WTC11 (cell line): ENCODE measurements around the gene SURF6.

Experiments
- FOXK1 ChIP-seq: sonication (generic); formaldehyde crosslinking; IDR thresholded peaks from 2 replicates; pipeline ENCODE4 v1.8.0; 2022; ENCODE audit warnings: mild to moderate bottlenecking, moderate library complexity, missing genetic modification reagents
- JUN ChIP-seq: sonication (generic); formaldehyde crosslinking; IDR thresholded peaks from 2 replicates; pipeline ENCODE4 v1.8.0; 2023; ENCODE audit warnings: mild to moderate bottlenecking, missing genetic modification reagents
- NR3C1 ChIP-seq: sonication (generic); formaldehyde crosslinking; conservative IDR thresholded peaks from 2 replicates; pipeline ENCODE4 v1.8.1; 2023; ENCODE audit warnings: low read depth, mild to moderate bottlenecking, missing genetic modification reagents
- USF2 ChIP-seq: sonication (generic); formaldehyde crosslinking; IDR thresholded peaks from 2 replicates; pipeline ENCODE4 v1.8.1; 2023; ENCODE audit warnings: mild to moderate bottlenecking, missing genetic modification reagents, moderate library complexity
- ZNF317 ChIP-seq: sonication (generic); formaldehyde crosslinking; IDR thresholded peaks from 2 replicates; pipeline ENCODE4 v1.8.1; 2023; ENCODE audit warnings: low read depth, mild to moderate bottlenecking, moderate library complexity, missing genetic modification reagents, borderline replicate concordance
- ZNF423 ChIP-seq: fragments of 250-450 bp; sonication (Bioruptor Pico); IDR thresholded peaks from 2 replicates; pipeline ENCODE4 v2.1.2; 2022; ENCODE audit warnings: mild to moderate bottlenecking, moderate library complexity
- TF ChIP-seq, protein P1 (sequence below): fragments of 200-600 bp; IDR thresholded peaks from 2 replicates; pipeline ENCODE4 v1.8.0; 2022; ENCODE audit warnings: antibody characterized with exemption
- TF ChIP-seq, protein P2 (sequence below): sonication (generic); formaldehyde crosslinking; IDR thresholded peaks from 2 replicates; pipeline ENCODE4 v1.8.0; 2022; ENCODE audit warnings: mild to moderate bottlenecking, missing genetic modification reagents

- no peak for TF ChIP-seq USF2 (CRISPR knock-in tag)
- no peak for TF ChIP-seq NR3C1
- no peak for TF ChIP-seq ZNF423 (CRISPR knock-in tag)
- TF ChIP-seq, protein P1, sequence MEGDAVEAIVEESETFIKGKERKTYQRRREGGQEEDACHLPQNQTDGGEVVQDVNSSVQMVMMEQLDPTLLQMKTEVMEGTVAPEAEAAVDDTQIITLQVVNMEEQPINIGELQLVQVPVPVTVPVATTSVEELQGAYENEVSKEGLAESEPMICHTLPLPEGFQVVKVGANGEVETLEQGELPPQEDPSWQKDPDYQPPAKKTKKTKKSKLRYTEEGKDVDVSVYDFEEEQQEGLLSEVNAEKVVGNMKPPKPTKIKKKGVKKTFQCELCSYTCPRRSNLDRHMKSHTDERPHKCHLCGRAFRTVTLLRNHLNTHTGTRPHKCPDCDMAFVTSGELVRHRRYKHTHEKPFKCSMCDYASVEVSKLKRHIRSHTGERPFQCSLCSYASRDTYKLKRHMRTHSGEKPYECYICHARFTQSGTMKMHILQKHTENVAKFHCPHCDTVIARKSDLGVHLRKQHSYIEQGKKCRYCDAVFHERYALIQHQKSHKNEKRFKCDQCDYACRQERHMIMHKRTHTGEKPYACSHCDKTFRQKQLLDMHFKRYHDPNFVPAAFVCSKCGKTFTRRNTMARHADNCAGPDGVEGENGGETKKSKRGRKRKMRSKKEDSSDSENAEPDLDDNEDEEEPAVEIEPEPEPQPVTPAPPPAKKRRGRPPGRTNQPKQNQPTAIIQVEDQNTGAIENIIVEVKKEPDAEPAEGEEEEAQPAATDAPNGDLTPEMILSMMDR: no peak
- no peak for TF ChIP-seq FOXK1
- no peak for TF ChIP-seq JUN (CRISPR knock-in tag)
- TF ChIP-seq, protein P2, sequence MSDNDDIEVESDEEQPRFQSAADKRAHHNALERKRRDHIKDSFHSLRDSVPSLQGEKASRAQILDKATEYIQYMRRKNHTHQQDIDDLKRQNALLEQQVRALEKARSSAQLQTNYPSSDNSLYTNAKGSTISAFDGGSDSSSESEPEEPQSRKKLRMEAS: no peak
- no peak for TF ChIP-seq ZNF317
Observed at GRCh38 chr9:133368249-133368881, 32.4 kb upstream of the SURF6 start.
